ENCODE measurements around the gene MAST4.

- TF ChIP-seq POLR2A (IDR thresholded peaks at IDR 0.05) (no peak), CTCF (IDR thresholded peaks at IDR 0.05) (no peak), EP300 (IDR thresholded peaks at IDR 0.05) (no peak)
Observed at GRCh38 chr5:66717455-66718373, 121.5 kb downstream of the MAST4 start.

Measured in gastroesophageal sphincter (tissue), 3 donors.